Right renal pelvis (tissue), 4 donors: ENCODE results near the gene PBXIP1. TPM values are rescaled to one million over a fixed set of nuclear protein-coding genes. Genes with fewer than 3 reads are reported as not detected.

Source experiments
- DNase-seq, 4 donors: peaks; one replicate each; pipeline ENCODE4 v3.0.0-alpha.2; 2013; ENCODE audit warnings: low read depth in 4 of 4, low spot score in 3 of 4, missing footprints in 1 of 4
- polyA plus RNA-seq, 4 donors: library from polyadenylated mRNA; unstranded; fragments of 120-200 nt; gene quantifications; one replicate each; pipeline ENCODE4 v1.2.1, GENCODE V29; 2013; ENCODE audit not compliant: insufficient read length in 4 of 4

The PBXIP1 gene
- polyA plus RNA-seq, 4 donors, result 64.9 to 74.6 (median 71.5) TPM

DNA sequence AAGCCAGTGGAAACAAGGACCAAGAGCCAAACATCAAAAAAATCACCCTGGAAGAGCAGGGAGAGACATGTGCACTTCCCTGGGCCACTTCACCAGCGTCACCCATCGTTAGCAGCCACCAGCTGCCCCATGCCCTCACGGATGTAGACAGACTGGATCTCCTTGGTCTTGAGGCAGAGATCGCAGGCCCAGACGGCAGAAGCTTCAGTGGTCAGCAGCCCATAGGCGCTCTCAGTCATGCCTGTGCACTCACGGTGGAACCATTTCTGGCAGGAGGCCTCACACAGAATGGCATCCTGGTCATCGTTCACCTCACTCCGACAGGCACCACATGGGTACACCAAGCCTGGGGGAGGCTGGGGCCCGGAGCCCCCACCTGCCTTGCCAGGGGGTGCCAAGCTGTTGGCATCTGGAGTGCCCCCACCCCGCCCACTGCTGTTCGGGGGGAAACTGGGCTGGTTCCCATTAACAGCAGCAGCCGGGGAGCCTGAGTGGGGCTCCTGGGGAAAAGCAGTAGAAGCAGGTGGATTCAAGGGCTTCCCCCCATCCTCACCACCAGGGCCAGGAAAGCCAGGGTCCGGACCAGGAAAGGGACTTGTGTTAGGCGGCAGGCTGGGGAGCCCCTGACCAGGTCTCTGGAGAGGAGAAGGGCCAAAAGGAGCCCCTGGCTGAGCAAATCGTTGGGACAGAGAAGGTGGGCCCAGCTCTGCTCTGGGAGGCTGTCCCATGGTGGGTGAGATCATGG is 3.0 kb upstream of the PBXIP1 start:
- DNase-seq, result no peak

DNA sequence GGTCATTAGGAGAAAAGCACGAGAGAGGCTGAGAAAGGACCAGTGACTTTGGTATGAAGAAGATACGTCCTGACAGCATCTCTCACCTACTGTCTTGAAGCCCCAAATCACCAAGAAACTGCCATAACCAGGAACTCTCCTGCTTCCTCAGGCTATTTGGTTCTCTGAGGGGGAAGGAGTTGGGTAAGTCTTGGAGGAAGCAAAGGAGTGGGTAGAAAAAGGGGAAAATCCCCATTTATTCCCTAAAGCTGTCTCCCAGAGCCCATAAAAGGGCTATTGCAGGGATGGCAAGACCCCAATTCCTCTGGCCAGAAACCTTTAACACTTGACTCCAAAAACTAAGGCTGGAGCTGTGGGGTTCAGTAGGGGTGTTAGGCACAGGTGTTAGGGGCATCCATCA is 2.1 kb upstream of the PBXIP1 start:
- no peak for DNase-seq

DNA sequence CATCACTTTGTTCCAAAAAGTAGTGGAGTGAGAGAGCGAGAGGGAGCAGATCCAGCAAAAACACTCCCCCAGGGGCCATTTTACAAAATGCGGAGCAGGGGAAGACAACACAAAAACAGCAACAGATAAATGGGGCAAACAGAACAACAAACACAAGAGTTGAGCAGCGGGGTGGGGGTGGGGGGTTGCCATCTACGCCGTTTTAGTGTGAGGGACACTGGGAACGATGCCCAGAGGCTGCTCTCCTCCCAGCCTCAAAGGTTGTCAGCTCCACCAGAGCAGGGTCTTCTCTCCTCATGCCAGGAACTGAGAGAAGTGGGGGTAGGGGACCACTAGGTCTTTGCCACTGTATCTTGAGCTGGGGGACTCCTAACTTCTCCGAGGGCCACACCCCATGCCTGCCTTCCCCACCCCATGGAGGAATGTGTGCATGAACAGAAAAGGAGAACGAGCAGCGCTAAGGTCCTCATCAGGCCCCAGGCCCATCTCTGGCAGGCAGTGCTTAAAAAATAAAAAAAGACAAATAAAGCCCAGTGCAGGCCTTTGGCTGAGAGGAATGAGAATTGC is 1.3 kb upstream of the PBXIP1 start:
- DNase-seq, result no peak

DNA sequence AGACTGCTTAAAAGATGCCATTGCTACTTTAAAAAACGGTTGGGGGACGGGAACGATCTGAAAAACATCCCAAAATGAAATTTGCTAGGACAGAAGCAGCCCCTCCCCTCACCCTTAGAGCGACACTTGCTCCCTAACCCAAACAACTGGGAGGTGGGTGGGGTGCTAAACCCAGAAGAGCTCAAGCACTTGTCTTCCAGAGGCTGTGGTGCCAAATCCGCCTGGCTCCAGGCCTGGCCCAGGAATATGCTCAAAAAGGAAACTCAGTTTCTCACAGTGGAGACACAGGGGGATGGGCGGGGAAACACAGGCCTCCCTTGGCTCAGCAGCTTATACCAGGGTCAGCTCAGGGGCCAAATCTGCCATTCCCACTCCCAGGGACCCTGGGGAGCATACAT is 644 bp upstream of the PBXIP1 start:
- DNase-seq, result no peak

DNA sequence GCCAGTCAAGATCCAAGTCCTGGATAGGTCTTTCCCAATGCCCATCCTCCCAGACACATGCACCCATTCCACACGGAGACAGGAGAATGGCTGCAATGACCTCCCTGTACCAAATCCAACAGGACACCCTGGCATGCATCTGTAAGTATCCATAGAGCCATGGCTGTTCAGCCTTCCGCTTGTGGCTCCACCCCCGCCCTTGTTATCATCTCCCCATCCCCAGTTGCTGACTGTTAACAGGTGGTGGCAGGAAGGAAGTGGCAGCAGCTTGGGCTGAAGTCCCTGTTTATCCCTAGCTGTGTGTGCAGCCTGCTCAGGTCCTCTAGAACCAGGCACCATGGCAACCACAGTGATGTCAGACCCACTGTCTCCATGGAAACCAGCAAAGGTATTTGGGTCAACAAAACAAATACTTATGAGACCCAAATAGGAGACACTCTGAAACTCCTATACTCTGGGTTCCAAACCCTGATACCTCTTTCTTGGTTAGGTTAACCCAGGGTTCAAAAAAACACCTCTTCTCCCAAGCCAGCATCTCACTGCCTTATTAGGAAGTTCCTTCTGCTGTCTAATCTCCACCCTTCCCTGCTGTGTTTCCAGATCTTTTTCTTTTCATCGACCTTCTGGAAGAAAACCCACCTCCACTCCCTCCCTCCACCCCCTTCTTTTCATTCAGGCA is 721 bp downstream of the PBXIP1 start:
- no peak for DNase-seq

DNA sequence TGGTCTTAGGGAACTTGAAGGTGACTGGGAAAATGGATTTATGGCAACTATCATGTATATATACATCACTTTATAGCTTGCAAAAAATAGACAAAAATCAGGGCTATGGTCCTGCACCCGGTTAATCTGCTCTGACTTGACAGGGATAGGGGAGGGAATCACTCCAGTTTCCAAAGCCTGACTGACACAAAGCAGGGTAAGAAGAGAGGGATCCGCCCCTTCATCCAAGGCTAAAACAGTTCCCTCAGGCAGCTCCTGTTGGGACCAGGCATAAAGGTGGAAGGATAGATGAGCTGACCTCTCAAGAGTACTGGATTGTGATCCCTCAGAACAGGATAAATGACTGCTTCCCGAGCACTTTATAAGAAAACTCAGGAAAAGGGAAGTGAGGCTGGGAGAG is 1.4 kb downstream of the PBXIP1 start:
- no peak for DNase-seq

DNA sequence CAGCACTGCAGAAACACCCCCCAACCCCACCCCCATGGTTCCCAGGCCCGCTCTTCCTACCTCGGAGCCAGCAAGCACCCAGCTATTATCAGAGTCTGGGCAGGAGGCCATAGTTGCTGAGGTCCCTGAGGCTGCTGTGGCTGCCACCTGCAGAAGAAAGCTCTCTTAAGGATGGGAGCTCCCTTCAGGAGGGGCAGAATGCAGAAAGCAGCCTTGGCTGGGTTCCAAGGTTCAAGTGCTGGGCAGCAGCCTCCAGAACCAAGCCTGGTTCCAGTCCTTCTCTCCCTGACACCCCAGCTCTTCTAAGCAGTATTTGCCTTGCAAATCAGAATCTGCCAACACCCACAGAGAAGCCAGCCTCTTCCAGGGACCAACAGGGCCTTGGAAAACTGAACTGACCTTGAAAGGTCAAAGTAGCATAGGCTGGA is 2.3 kb downstream of the PBXIP1 start:
- no peak for DNase-seq

DNA sequence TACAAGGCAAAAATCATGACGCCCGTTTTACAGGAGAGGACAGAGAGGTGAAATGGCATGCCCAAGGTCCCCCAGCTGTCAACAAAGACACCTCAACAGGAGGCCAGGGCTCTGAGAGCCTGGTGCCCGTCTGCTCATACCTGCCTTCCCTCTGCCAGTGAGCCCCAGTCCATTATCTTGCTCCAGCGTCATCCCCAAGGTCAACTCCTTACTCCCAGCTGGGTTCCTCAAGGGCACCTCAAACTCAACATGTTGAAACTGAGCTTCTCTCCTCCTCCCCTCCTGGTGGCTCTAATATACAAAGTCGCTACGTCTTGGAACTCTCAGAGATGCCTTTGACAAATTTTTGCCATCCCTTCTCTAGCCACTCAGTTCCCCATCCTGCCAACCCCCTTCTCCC is 3.2 kb downstream of the PBXIP1 start:
- no peak for DNase-seq

DNA sequence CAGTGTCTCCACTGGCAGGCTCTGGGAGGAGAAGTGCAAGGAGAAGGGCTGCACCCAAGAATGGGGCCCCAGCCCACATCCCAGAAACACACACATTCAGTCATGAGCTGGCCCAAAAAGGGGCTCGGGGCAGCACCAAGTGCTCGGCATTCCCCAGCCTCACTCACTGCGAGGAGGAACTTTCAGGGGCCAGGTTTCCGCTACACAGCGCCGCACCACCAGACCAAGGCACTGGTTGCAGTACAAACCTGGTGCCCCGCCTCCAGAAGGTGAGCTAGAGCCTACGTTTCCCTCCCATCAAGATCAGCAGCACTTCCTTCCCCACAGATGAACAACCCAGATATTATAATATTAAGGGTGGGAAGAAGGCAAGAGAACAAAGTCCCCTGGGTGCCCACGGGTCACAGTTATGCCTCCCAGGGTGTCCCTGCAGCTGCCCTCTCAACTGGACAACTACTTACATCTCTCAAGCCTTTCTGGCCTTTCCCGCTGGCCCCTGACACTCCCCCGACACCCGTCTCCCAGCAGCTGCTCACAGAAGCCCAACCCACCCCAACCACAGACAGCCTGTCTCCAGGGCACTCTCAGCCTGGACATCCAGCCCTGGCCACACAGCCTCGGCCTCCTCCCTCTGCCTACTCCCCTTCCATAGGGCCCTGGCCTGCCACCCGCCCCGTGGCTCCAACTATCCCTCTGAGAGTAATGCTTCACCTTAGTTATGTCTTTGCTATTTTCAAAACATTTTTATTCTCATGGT is 3.8 kb downstream of the PBXIP1 start:
- DNase-seq, result no peak

DNA sequence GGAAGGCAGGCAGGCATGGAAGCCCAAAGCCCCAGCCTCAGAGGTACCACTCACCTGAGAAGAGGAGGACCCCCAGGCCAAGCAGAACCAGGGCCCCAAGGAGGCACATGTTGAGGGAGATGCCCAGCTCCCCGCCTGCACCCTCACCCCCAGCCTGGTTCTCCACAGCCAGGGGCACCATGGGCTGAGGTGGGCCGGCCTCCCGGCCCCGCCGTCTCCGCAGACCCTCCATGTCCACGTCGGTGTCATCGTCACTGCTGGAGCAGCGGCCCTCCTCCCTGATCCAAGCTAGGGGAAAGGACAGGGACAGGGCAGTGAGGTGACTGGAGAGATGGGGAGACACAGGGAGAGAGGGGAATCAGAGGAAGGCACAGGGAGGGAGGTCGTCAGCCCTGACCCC is 7.8 kb downstream of the PBXIP1 start:
- no peak for DNase-seq

DNA sequence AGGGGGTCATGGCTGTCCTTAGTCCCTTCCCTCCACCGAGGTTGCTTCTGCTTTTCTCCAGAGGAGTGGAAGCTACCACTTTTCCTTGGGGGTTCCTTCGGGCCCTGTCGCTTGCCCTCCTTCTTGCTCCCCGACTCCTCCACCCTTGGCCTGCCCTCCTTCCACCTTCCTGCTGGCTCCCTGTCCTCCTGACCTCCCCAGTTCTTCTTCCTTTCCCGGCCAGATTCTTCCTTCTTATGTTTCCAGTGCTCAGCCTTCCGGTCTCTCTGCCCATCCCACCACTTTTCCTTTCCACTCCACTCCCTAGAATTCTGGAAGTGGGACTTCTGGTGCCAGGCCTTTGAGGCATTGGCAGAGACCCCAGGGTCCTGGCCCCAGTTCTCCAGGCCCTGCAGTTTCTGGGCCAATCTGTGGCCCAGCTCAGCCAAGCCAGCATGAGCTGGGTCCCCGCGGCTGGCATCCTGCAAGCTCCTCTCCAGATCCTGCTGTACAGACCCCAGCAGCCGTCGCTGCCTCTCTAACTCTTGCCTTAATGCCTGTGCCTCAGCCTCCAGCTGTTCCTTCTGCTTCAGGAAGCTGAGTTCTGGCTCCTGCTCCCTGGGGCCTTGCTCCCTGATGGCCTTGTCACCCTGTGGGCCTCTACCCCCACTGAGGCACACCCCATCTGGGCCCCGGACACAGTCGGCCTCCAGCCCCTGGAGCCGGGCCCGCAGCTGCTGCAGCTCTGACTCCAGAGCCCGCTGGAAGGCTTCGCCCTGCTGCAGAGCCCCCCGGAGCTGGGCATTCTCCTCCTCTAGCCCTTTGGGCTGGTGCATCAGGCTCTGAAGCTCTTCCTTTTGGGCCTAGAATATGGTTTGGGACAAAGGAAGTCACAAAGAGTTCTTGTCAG is 9.7 kb downstream of the PBXIP1 start:
- DNase-seq, result no peak

DNA sequence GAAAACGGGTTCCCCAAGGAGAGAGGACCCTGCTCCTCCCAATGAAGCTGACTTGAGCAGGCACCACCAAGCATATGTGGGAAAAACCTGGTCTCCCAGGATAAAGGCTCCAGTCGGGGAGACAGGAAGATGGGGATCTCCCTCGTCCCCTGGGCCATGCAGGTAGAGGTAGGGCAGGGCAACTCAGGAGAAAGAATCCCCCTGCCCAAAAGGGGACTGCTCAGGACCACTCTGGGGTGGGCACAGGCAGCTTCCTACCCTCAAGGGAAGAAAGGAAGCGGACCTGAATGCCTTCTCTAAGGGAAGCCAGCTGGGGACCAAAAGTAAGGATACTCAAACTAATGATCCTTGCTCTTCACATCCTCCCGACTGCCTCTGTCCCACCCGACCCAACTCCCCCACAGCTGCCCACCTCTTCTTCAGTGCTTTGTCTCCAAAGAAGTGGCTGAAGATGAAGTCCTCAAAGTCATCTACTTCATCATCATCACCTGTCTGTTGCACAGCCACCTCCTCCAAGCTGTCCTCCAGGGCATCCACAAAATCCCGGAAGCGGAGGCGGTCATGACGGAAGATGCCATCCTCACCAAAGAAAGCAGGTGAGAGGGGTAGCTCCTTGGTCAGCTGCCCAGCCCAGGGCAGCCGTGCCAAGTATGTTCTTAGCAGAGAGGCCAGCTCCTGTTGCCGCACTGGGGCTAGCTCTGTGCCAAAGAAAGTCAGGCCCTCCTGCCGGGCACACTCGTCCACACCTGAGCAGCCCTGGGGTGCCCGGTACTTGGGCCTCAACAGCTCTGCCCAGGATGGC is 10.5 kb downstream of the PBXIP1 start:
- DNase-seq, result no peak

DNA sequence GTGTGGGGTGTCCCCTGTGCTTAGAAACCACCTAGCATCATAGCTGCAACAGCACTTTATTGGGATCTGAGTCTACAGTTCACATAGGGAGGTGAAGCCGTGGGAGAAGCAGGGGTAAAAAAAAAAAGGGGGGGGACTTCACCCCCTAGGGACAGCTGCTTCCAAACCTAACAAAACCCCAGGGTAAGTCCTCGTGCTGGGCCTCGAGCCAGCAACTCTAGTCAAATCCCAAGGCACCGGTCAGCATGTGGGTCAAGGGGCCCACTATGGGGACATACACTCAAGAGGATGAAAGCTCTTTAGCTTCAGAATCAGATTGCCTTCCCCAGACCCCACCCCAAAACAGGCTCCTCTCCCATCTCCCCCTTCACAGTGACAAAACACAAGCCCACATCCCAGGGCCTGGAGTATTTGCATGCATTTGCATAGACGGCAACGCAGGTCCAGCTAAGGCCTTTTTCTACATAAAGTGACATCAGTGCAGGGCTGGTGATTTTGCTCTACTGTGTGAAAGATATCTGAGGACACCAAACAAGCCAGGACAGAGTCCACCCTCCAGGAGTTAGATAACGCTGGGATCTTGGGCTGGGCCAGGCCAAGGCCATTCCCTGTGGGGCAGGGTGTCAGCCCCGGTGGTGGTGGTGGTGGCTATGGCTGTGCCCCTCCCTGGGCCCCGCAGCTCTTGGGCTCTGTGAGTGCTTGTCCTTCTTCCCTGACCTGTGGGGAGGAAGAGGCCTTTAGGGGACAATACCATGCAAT is 11.3 kb downstream of the PBXIP1 start:
- DNase-seq, result no peak

DNA sequence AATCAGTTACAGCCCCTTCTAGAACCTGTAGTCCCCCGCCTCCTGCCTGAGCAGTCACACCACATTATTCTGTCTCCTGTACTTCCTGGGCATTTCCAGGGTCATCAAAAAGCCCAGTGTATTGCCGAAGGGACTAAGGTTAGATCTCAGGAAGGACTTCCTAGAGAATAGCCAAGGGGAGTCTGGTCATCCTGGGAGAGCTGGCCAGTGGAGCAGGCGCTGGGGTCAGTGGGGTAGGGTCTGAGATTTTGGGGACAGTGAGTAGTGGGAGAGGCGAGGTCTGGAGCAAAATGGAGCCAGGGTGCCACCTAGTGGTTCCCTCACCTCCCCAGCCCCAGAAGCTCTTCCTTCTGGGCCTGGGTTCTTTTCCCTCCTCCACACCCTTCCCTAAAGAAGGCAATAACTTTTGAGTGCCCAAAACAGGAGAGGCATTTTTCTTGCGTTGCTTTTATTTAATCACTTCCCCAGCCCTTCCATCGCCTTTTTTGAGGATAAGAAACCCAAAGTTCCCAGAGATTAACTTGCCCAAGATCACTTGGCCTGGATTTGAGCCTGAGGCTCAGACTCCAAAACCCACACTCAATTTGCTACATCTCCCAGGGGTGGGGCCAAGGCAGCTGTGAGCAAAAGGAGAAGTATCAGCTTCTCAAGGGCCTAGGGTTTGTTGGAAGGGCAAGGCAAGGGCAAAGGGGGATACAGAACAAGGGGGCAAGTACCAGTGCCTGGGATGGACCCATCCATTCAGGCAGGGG is 12.1 kb downstream of the PBXIP1 start:
- DNase-seq, result no peak

DNA sequence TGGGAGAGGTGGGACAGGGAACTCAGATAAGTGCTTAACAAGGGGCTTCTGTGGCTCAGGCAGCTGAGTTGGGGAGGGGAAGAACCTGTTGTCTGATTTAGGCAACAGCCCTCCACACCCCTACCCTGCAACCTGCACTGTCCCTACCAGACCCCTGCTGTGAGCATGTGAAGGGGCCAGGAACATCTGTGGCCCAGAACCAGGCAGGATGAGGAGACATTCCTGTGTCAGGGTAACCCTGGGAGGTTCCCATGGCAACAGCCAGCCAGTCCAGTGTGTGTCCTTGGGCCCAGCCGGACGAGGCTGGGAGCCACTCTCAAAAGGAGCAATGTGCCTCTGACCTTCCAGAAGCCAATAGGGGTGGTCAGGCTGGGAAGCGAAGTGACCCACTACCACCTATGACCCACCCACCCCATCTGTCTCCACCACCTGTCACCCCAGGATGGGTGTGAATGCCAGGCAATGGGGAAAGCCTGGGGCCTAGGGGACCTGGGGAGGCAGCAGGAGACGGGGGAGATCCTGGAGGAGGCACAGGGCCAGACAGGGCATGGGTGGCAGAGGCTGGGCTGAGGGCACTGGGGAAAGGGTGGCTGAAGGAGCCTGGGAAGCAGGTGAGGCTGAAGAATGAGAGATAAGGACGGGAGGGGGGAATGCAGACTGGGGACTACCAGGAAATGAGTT is 14.4 kb downstream of the PBXIP1 start:
- DNase-seq, result no peak

DNA sequence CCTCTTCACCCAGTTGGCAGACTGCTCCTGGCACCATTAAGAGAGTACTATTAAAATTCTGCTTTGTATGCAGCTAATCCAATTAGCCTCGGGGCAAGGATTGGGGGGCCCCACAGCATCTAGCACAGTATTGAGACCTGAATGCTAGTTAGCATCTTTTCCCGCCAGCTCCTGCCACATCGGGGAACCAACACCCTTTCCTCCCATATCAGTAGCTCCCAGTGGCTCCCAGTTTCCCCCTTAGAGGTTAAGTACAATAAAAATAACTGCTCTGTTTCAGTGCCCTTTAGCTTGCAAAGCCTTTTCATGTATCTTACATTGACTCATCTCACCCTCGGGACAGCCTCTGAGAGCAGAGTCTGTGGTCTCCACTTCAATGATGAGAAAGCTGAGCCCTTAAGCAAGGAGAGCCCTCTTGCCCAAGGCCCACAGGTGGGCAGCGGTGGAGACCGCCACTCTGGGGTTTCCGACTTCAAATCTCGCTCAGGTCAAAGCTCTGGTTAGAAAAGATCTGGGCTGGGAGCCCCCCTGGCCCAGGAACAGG is 15.2 kb downstream of the PBXIP1 start:
- no peak for DNase-seq

DNA sequence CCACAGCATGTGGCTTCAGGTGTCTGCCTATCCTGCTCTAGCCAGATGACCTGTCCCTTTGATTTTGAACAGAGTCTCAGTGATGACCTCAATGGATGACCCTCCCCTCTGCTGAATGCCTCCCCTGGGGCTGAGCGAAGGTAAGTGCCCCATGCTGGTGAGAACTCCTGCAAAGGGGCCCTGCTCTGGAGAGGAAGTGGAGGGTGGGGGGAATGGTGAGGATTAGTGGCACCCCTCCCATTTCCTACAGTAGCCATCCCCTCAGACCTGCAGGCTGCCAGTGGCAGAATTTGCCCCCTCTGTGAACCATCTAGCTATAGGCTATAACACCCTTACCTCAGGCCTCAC is 15.7 kb downstream of the PBXIP1 start:
- no peak for DNase-seq
